OCI-LY3 (cell line): ENCODE measurements around the gene AK2.

Experiments
- CTCF ChIP-seq: fragments of 200-600, 300-600 bp; sonication (generic); IDR thresholded peaks from 2 replicates; pipeline ENCODE4 v1.5.1; 2014; ENCODE audit warnings: antibody characterized with exemption, low read length, low read depth
- EZH2phosphoT487 ChIP-seq: fragments of 200-600 bp; shearing (Covaris generic); IDR thresholded peaks from 2 replicates; pipeline ENCODE4 v1.6.1; 2018; ENCODE audit warnings: antibody characterized with exemption, mixed run types, low read depth

DNA sequence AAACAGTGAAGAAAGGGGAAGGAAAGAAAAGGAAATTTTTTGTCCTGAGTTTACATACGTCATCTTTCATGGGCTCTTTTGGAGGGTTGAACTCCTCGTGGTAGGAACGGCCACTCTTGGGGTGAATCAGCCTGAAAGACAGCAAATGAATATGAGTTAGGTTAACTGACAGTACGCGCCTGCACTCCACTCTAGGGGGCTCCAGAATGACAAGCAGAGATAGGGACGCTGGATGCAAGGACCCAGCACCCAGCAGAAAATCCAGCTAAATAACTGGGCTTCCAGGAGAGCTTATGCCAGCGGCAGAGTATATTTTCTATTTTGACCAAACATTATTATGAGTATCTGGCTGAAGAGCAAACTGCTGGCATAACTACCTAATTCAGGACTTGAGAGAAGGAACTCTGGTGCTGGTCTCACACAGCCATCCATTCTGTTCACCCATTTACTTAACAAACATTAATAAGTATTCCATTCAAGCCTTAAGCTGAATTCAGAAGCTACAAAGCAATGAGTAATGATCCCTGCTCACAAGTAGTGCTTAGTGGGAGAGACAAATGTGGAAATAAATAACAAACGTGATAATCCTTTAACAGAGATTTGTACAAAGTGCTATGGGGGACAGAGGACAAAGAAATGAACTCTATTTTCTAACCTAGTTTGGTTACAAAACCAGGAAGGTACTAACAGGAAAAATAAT lies 22.1 kb downstream of the AK2 start:
- no peak for TF ChIP-seq CTCF
- TF ChIP-seq EZH2phosphoT487 = no peak
